ENCODE data around the gene PSENEN. TPM values are rescaled to one million over a fixed set of nuclear protein-coding genes. Genes with fewer than 3 reads are reported as not detected.

Gene PSENEN
- total RNA-seq, 1 experiment from 2014 or later, result 42.9 TPM

- H2AFZ ChIP-seq (ENCODE audit: low read length), result no peak overlapping the region
- intact Hi-C loops (cut with micrococcal nuclease), result no loop called here
- no peaks in the 10 kb centered on the region for H3K27me3 ChIP-seq (ENCODE audit: low read length)
- H3K9me3 ChIP-seq (ENCODE audit: low read length), result no peaks in the 10 kb centered on the region
- no peaks in the 10 kb centered on the region for H3K9me2 ChIP-seq (replicated peaks; ENCODE audit: low read length)
- no peak for ATAC-seq
- BruUV-seq (replicated peaks), result no TSS peak
- POLR2A ChIA-PET (ENCODE audit: unreplicated experiment), result no interaction called here
- no peaks in the 10 kb centered on the region for H3K36me3 ChIP-seq (ENCODE audit: low read depth, low read length)
- no peak overlapping the region for H3K9ac ChIP-seq (ENCODE audit: low read length)
- H3K27ac ChIP-seq (ENCODE audit: low read length), result no peak overlapping the region
- H3K4me3 ChIP-seq (ENCODE audit: low read length), result no peak overlapping the region
- CTCF ChIA-PET, result no interaction called here
- no peak for DNase-seq
- H3K79me2 ChIP-seq (ENCODE audit: low read length), result peaks cover 13% of the 10 kb centered on the region
- no peaks in the 10 kb centered on the region for H4K20me1 ChIP-seq (ENCODE audit: low read length)
- H3K4me2 ChIP-seq (ENCODE audit: low read length), result no peak overlapping the region
- peaks cover 3% of the 10 kb centered on the region for H3F3A ChIP-seq (ENCODE audit: low read length, unreplicated experiment)
- peaks cover 13% of the 10 kb centered on the region for H3K4me1 ChIP-seq (ENCODE audit: insufficient read depth, low read length)
- no peak for TF ChIP-seq CTCF (conservative IDR thresholded peaks at IDR 0.05; ENCODE audit: low read depth, low read length)
- TF ChIP-seq EZH2phosphoT487 (IDR thresholded peaks at IDR 0.05; ENCODE audit: borderline replicate concordance, low read length), result no peak
These were observed 8.4 kb downstream of the PSENEN start for GRCh38 chr19:35753634-35754369.

- Histone ChIP-seq H3K36me3 (ENCODE audit: low read depth, low read length) (no peaks in the 10 kb centered on the region), H3K27me3 (ENCODE audit: low read length) (no peaks in the 10 kb centered on the region), H3K27ac (ENCODE audit: low read length) (no peak overlapping the region), H3K4me1 (ENCODE audit: insufficient read depth, low read length) (peaks cover 13% of the 10 kb centered on the region), H3F3A (ENCODE audit: low read length, unreplicated experiment) (peaks cover 3% of the 10 kb centered on the region), H4K20me1 (ENCODE audit: low read length) (no peaks in the 10 kb centered on the region), H3K4me2 (ENCODE audit: low read length) (no peak overlapping the region), H3K9ac (ENCODE audit: low read length) (no peak overlapping the region), H3K79me2 (ENCODE audit: low read length) (peaks cover 16% of the 10 kb centered on the region), H3K4me3 (ENCODE audit: low read length) (no peak overlapping the region), H3K9me2 (replicated peaks; ENCODE audit: low read length) (no peaks in the 10 kb centered on the region), H3K9me3 (ENCODE audit: low read length) (no peaks in the 10 kb centered on the region), H2AFZ (ENCODE audit: low read length) (no peak overlapping the region)
- ATAC-seq, result no peak
- CTCF ChIA-PET, result no interaction called here
- DNase-seq, result no peak
- POLR2A ChIA-PET (ENCODE audit: unreplicated experiment), result no interaction called here
- no peak for TF ChIP-seq EZH2phosphoT487 (IDR thresholded peaks at IDR 0.05; ENCODE audit: borderline replicate concordance, low read length)
- no peak for TF ChIP-seq CTCF (conservative IDR thresholded peaks at IDR 0.05; ENCODE audit: low read depth, low read length)
- no peak for TF ChIP-seq EZH2 (IDR thresholded peaks at IDR 0.05; ENCODE audit: low read length, unreplicated experiment)
- intact Hi-C loops (cut with micrococcal nuclease), result no loop called here
- BruUV-seq (replicated peaks), result no TSS peak
These were observed 9.1 kb downstream of the PSENEN start for GRCh38 chr19:35754370-35755130.

- H3K4me3 ChIP-seq (ENCODE audit: low read length), result no peak overlapping the region
- ChIA-PET POLR2A (ENCODE audit: unreplicated experiment) (no interaction called here), CTCF (no interaction called here)
- no peak overlapping the region for H3K9ac ChIP-seq (ENCODE audit: low read length)
- intact Hi-C loops (cut with micrococcal nuclease), result no loop called here
- TF ChIP-seq CTCF (conservative IDR thresholded peaks at IDR 0.05; ENCODE audit: low read depth, low read length) (no peak), EZH2phosphoT487 (IDR thresholded peaks at IDR 0.05; ENCODE audit: borderline replicate concordance, low read length) (no peak), EZH2 (IDR thresholded peaks at IDR 0.05; ENCODE audit: low read length, unreplicated experiment) (no peak)
- no peaks in the 10 kb centered on the region for H3K9me2 ChIP-seq (replicated peaks; ENCODE audit: low read length)
- no peaks in the 10 kb centered on the region for H3K36me3 ChIP-seq (ENCODE audit: low read depth, low read length)
- H3K4me1 ChIP-seq (ENCODE audit: insufficient read depth, low read length), result peaks cover 7% of the 10 kb centered on the region
- no peak for ATAC-seq
- no peaks in the 10 kb centered on the region for H4K20me1 ChIP-seq (ENCODE audit: low read length)
- no peaks in the 10 kb centered on the region for H3K27me3 ChIP-seq (ENCODE audit: low read length)
- H3K4me2 ChIP-seq (ENCODE audit: low read length), result no peak overlapping the region
- peaks cover 15% of the 10 kb centered on the region for H3K79me2 ChIP-seq (ENCODE audit: low read length)
- no peak overlapping the region for H2AFZ ChIP-seq (ENCODE audit: low read length)
- H3F3A ChIP-seq (ENCODE audit: low read length, unreplicated experiment), result peaks cover 3% of the 10 kb centered on the region
- no peak for DNase-seq
- H3K27ac ChIP-seq (ENCODE audit: low read length), result no peak overlapping the region
- H3K9me3 ChIP-seq (ENCODE audit: low read length), result no peaks in the 10 kb centered on the region
- BruUV-seq (replicated peaks), result no TSS peak
These were observed 9.7 kb downstream of the PSENEN start for GRCh38 chr19:35755131-35755549.
